Keratinocyte (primary cell): ENCODE data around the gene MLPH. TPM values are rescaled to one million over a fixed set of nuclear protein-coding genes. Genes with fewer than 3 reads are reported as not detected.
A peak's percentile ranks its signal among the peaks of the same experiment; 100 is the strongest.

ENCODE experiments used
- DNase-seq: peaks from one replicate; pipeline ENCODE4 v3.0.0-alpha.2; 2011; ENCODE audit warnings: low read depth, missing footprints, low spot score
- FAIRE-seq: peaks from 2 replicates; lab custom pipeline; 2011; peaks lifted over from hg19 to GRCh38; lab: Jason Lieb, UNC
- H2AFZ ChIP-seq: 2 replicates; pipeline ENCODE4 v1.6.0; 2012; ENCODE audit warnings: low read length, control low read depth, inconsistent platforms; ENCODE audit not compliant: control insufficient read depth
- H3K27ac ChIP-seq: 2 replicates; pipeline ENCODE4 v1.5.1; 2011; ENCODE audit warnings: low read length; ENCODE audit not compliant: control insufficient read depth, insufficient read depth
- H3K27me3 ChIP-seq: 3 replicates; pipeline ENCODE4 v1.6.0; 2011; ENCODE audit warnings: low read length; ENCODE audit not compliant: control insufficient read depth, insufficient read depth; ENCODE audit errors: extremely low read depth
- H3K36me3 ChIP-seq, 2 experiments: 2 replicates in 1 of 2; 3 replicates in 1 of 2; pipeline ENCODE4 v1.5.1; 2011; ENCODE audit warnings: low read length in 2 of 2, mild to moderate bottlenecking in 1 of 2; ENCODE audit not compliant: control insufficient read depth in 2 of 2, insufficient read depth in 2 of 2; ENCODE audit errors: extremely low read depth in 1 of 2
- H3K4me1 ChIP-seq: 3 replicates; pipeline ENCODE4 v1.5.1; 2011; ENCODE audit warnings: low read length; ENCODE audit not compliant: control insufficient read depth, insufficient read depth; ENCODE audit errors: extremely low read depth
- H3K4me2 ChIP-seq: 3 replicates; pipeline ENCODE4 v1.6.0; 2011; ENCODE audit warnings: low read depth, low read length; ENCODE audit not compliant: control insufficient read depth, insufficient read depth; ENCODE audit errors: extremely low read depth
- H3K4me3 ChIP-seq, 3 experiments: fragments of 200-600 bp in 1 of 3; sonication (generic) in 1 of 3; 2 replicates in 2 of 3; 3 replicates in 1 of 3; pipeline ENCODE4 v1.5.1; 2011 to 2016; ENCODE audit warnings: low read length in 3 of 3, mild to moderate bottlenecking in 3 of 3, control low read depth in 2 of 3, inconsistent platforms in 1 of 3, low read depth in 1 of 3, mixed read lengths in 1 of 3, mixed run types in 1 of 3, moderate library complexity in 1 of 3; ENCODE audit not compliant: control insufficient read depth in 2 of 3, insufficient read depth in 2 of 3; ENCODE audit errors: extremely low read depth in 1 of 3
- H3K79me2 ChIP-seq: 2 replicates; pipeline ENCODE4 v1.6.0; 2012; ENCODE audit warnings: low read length; ENCODE audit not compliant: control insufficient read depth, insufficient read depth
- H3K9ac ChIP-seq: 3 replicates; pipeline ENCODE4 v1.6.0; 2011; ENCODE audit warnings: low read length; ENCODE audit not compliant: control insufficient read depth, insufficient read depth; ENCODE audit errors: extremely low read depth
- H3K9me1 ChIP-seq: 3 replicates; pipeline ENCODE4 v1.6.0; 2011; ENCODE audit warnings: low read length; ENCODE audit not compliant: control insufficient read depth, insufficient read depth; ENCODE audit errors: extremely low read depth
- H3K9me3 ChIP-seq: 2 replicates; pipeline ENCODE4 v1.5.1; 2012; ENCODE audit warnings: low read depth, low read length; ENCODE audit not compliant: control insufficient read depth
- H4K20me1 ChIP-seq: 3 replicates; pipeline ENCODE4 v1.6.0; 2011; ENCODE audit warnings: low read length; ENCODE audit not compliant: control insufficient read depth, insufficient read depth; ENCODE audit errors: extremely low read depth
- CTCF ChIP-seq, 3 experiments: IDR thresholded peaks in 1 of 3; conservative IDR thresholded peaks in 1 of 3; optimal IDR thresholded peaks in 1 of 3; 2 replicates in 2 of 3; 3 replicates in 1 of 3; pipeline versions ENCODE3 to v1.5.1; 2011; ENCODE audit warnings: low read length in 3 of 3, mild to moderate bottlenecking in 3 of 3, moderate library complexity in 2 of 3, control low read depth in 1 of 3, inconsistent platforms in 1 of 3; ENCODE audit not compliant: insufficient read depth in 2 of 3; ENCODE audit errors: extremely low read depth in 1 of 3
- EZH2 ChIP-seq: IDR thresholded peaks from one replicate; pipeline ENCODE4 v1.6.1; 2012; ENCODE audit warnings: inconsistent platforms, mild to moderate bottlenecking, low read length, moderate library complexity
- dilution Hi-C: fragments of 300-500 bp; cut with MboI; formaldehyde crosslinking; loops from one replicate; pipeline ENCODE4 v1.7.0; 2020; ENCODE audit warnings: low sequenced_read_pairs; ENCODE audit not compliant: extremely low pct_ligation_motif_present
- polyA plus RNA-seq, 5 experiments: library from polyadenylated mRNA; depleted of rRNA in 3 of 5; stranded (reverse) in 3 of 5; stranded (forward) in 1 of 5; unstranded in 1 of 5; fragments of >200 nt; gene quantifications; 1 replicate in 1 of 5; 2 replicates in 3 of 5; 3 replicates in 1 of 5; pipeline versions ENCODE4 v1.2.1 to v1.2.3, GENCODE V29; 2011 to 2012; ENCODE audit warnings: missing spikeins in 2 of 5, low read depth in 1 of 5, low replicate concordance in 1 of 5

Gene MLPH
- polyA plus RNA-seq, 1 donor (not counting 4 experiments of a cell fraction or from before 2014, with no cell fraction given): 0.67 TPM

- H3K27ac ChIP-seq: peak overlapping the region; percentile 36
- DNase-seq: no peak
Measured at GRCh38 chr2:237465515-237466148, 21.4 kb upstream of the MLPH start.

GRCh38 chr2:237466211-237466610 is 20.8 kb upstream of the MLPH start:
- no peaks in the 10 kb centered on the region for H3K9me3 ChIP-seq
- no peaks in the 10 kb centered on the region for H3K36me3 ChIP-seq
- peak overlapping the region; percentile 36 for H3K27ac ChIP-seq
- no peaks in the 10 kb centered on the region for H4K20me1 ChIP-seq
- no peaks in the 10 kb centered on the region for H3K9me1 ChIP-seq
- FAIRE-seq (no peak), DNase-seq (no peak)
- no peak for TF ChIP-seq CTCF (optimal IDR thresholded peaks at IDR 0.05 in 1 of 3, IDR thresholded peaks at IDR 0.05 in 1 of 3, conservative IDR thresholded peaks at IDR 0.05 in 1 of 3; ENCODE audit: extremely low read depth in 1 of 3, insufficient read depth in 2 of 3, low read length in 3 of 3)
- no peak for TF ChIP-seq EZH2
- no peak overlapping the region for H3K9ac ChIP-seq
- H3K27me3 ChIP-seq: no peaks in the 10 kb centered on the region
- no peak overlapping the region for H3K4me2 ChIP-seq
- no peak overlapping the region for H2AFZ ChIP-seq
- H3K79me2 ChIP-seq: no peaks in the 10 kb centered on the region
- dilution Hi-C loops: no loop called here
- no peak overlapping the region for H3K4me3 ChIP-seq
- H3K4me1 ChIP-seq: peaks cover 3% of the 10 kb centered on the region

More at GRCh38 chr2:237465515-237466148, 21.4 kb upstream of the MLPH start:
- dilution Hi-C loops: no loop called here
- H2AFZ ChIP-seq: no peak overlapping the region
- H3K27me3 ChIP-seq: no peaks in the 10 kb centered on the region
- TF ChIP-seq CTCF (optimal IDR thresholded peaks at IDR 0.05 in 1 of 3, IDR thresholded peaks at IDR 0.05 in 1 of 3, conservative IDR thresholded peaks at IDR 0.05 in 1 of 3; ENCODE audit: extremely low read depth in 1 of 3, insufficient read depth in 2 of 3, low read length in 3 of 3) (no peak), EZH2 (no peak)
- no peak overlapping the region for H3K9ac ChIP-seq
- no peak overlapping the region for H3K4me2 ChIP-seq
- H3K9me1 ChIP-seq: no peaks in the 10 kb centered on the region
- H3K9me3 ChIP-seq: no peaks in the 10 kb centered on the region
- H3K36me3 ChIP-seq: no peaks in the 10 kb centered on the region
- H3K4me1 ChIP-seq: peaks cover 3% of the 10 kb centered on the region
- FAIRE-seq: peak; percentile 67
- no peaks in the 10 kb centered on the region for H3K79me2 ChIP-seq
- H4K20me1 ChIP-seq: no peaks in the 10 kb centered on the region
- H3K4me3 ChIP-seq: no peak overlapping the region
